ENCODE data around the gene LMBRD1. TPM values are rescaled to one million over a fixed set of nuclear protein-coding genes. Genes with fewer than 3 reads are reported as not detected.
"Not testable (repeated sequence)": the region's sequence is repeated elsewhere in the genome, so short reads cannot be mapped to it uniquely, and the experiment has no call there.

The LMBRD1 gene
- total RNA-seq, 6 donors from 2014 or later, result 24.5 to 104 (median 55.9) TPM

DNA sequence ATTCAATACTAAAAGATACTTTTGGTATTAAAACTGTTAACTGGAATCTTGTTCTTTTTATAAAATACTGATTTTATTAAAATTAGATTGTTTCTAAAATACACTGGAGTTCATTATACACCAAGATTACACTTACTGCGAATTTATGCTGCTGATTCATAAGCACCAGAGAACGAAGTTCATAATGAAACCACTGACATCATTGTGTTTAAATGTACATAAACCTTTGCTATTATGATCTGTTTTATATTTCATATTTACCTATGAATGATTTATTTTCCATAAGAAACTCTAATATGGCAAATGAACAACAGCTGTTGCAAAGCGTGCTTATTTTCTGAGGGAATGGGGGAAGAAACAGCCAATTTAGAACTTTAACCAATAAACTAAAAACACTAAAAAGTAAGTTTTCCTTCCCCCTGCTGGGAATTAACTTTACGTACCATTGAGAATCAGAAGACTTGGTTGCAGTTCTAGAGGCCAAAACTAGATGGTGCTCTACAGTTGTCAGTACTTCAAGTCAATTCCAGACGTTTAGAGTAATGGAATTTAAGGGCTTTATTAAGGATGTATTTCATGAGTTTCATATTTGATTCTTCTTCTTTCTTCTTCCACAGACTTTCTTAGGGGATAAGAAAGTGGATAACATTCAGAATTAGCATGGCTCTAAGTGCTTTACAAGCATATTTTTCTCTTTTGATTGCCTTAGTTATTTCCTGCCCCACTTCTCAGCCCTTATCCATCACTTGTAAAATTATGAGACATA, 38.8 kb upstream of the LMBRD1 start:
- no peaks in the 10 kb centered on the region for H3K9me3 ChIP-seq
- 8 to 11% methylated on average over 5 of the region's 5 CpGs for WGBS, 2 donors
- H3K36me3 ChIP-seq, result no peaks in the 10 kb centered on the region
- peak in 1 of 2 donors; percentile 82 for ATAC-seq (ENCODE audit: low FRiP score in 2 of 2)
- DNase-seq, result no peak
- TF ChIP-seq, protein P1, sequence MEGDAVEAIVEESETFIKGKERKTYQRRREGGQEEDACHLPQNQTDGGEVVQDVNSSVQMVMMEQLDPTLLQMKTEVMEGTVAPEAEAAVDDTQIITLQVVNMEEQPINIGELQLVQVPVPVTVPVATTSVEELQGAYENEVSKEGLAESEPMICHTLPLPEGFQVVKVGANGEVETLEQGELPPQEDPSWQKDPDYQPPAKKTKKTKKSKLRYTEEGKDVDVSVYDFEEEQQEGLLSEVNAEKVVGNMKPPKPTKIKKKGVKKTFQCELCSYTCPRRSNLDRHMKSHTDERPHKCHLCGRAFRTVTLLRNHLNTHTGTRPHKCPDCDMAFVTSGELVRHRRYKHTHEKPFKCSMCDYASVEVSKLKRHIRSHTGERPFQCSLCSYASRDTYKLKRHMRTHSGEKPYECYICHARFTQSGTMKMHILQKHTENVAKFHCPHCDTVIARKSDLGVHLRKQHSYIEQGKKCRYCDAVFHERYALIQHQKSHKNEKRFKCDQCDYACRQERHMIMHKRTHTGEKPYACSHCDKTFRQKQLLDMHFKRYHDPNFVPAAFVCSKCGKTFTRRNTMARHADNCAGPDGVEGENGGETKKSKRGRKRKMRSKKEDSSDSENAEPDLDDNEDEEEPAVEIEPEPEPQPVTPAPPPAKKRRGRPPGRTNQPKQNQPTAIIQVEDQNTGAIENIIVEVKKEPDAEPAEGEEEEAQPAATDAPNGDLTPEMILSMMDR (IDR thresholded peaks at IDR 0.05), result peak; percentile 35 to 61 (median 56)
- TF ChIP-seq POLR2AphosphoS5 (IDR thresholded peaks at IDR 0.05), result no peak
- H3K4me1 ChIP-seq, result no peaks in the 10 kb centered on the region
- H3K4me3 ChIP-seq, result no peak overlapping the region
- H3K27me3 ChIP-seq, result no peaks in the 10 kb centered on the region
- H3K27ac ChIP-seq, result no peak overlapping the region

DNA sequence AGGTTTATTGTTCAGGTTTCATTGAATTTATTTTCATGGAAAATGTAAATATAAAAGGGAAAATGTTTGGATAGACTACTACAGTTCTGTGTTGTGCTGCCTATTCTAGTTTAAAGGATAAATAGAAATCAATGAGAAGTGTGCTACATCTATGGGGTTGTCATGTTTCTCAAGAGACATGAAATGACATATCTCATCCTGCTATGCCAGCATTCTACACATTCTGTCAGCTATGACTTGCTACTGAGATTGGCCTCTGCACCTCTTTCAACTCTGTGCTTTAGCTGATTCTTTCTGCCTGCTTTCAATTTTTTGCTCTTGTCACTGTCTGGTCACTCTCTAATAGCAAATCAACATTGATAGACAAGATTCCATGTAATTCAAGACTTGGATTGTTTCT, 35.7 kb upstream of the LMBRD1 start:
- Histone ChIP-seq H3K4me3 (no peak overlapping the region), H3K4me1 (no peaks in the 10 kb centered on the region), H3K27ac (no peak overlapping the region), H3K27me3 (no peaks in the 10 kb centered on the region), H3K9me3 (no peaks in the 10 kb centered on the region), H3K36me3 (no peaks in the 10 kb centered on the region)
- ATAC-seq (ENCODE audit: low FRiP score in 2 of 2) (no peak), DNase-seq (no peak)
- TF ChIP-seq POLR2AphosphoS5 (IDR thresholded peaks at IDR 0.05) (no peak), POLR2A (IDR thresholded peaks at IDR 0.05) (no peak), EP300 (IDR thresholded peaks at IDR 0.05) (no peak)
- TF ChIP-seq, protein P1 (IDR thresholded peaks at IDR 0.05), result no peak

DNA sequence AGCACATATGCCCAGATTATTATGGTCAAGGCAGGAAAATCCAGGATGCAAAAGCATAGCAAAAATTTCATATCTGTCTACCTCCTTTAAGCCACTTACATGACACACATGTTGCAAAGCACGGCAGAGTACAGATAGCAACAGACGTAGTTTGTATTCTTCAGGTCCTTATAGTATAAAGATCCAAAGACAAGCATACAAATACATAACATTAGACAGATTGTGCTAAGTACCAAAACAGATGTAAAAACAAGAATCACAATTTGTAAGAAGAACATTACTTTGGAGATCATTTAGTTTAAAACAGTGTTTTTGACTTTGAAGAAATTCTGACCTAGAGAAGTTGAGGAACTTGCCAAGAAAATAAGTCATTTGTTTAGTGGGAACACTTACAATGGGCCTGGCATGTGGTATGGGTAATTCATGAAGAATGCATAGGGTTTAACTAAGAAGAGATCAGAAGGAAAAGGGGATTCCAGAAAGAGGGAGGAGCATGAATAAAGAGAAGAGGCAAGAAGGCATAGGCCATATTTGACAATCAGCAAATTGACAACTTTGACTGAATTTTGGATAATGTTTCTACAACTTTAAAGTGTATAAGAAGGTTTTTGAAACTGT, 30.6 kb upstream of the LMBRD1 start:
- Histone ChIP-seq H3K4me1 (no peaks in the 10 kb centered on the region), H3K27me3 (no peaks in the 10 kb centered on the region), H3K4me3 (no peak overlapping the region), H3K36me3 (no peaks in the 10 kb centered on the region), H3K9me3 (no peaks in the 10 kb centered on the region), H3K27ac (no peak overlapping the region)
- ATAC-seq (ENCODE audit: low FRiP score in 2 of 2) (no peak), DNase-seq (no peak)
- WGBS, 2 donors, result 34 to 63% methylated on average over 2 of the region's 2 CpGs
- no peak for TF ChIP-seq EP300 (IDR thresholded peaks at IDR 0.05)
- TF ChIP-seq POLR2AphosphoS5 (IDR thresholded peaks at IDR 0.05), result no peak
- TF ChIP-seq POLR2A (IDR thresholded peaks at IDR 0.05), result no peak
- TF ChIP-seq, protein P1 (IDR thresholded peaks at IDR 0.05), result no peak

DNA sequence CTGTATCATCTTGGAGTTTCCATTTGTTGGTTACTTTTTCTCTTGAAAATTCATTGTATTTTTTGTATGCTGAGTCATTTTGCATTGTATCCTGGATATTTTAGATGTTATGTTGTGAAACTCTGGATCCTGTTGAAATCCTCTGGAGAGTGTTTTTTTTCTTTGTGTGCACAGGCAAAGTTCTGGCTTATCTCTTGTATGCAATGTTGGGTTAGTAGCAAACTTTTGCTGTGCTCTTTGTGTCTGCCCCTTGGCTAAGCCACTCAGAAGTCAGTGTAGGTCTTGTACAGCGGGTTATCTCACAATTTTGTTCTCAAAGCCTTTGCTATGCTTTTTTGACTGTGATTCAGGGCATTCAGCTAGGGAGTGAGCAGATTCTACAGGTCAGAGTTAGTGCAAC, 29.1 kb upstream of the LMBRD1 start:
- WGBS, 2 donors, result 63 to 81% methylated on average over 1 of the region's 1 CpG
- TF ChIP-seq, protein P1 (IDR thresholded peaks at IDR 0.05), result no peak
- TF ChIP-seq POLR2AphosphoS5 (IDR thresholded peaks at IDR 0.05) (no peak), POLR2A (IDR thresholded peaks at IDR 0.05) (no peak), EP300 (IDR thresholded peaks at IDR 0.05) (no peak)
- Histone ChIP-seq H3K27ac (no peak overlapping the region), H3K9me3 (no peaks in the 10 kb centered on the region), H3K36me3 (no peaks in the 10 kb centered on the region), H3K4me3 (no peak overlapping the region), H3K4me1 (no peaks in the 10 kb centered on the region), H3K27me3 (no peaks in the 10 kb centered on the region)
- DNase-seq (no peak), ATAC-seq (ENCODE audit: low FRiP score in 2 of 2) (no peak)

DNA sequence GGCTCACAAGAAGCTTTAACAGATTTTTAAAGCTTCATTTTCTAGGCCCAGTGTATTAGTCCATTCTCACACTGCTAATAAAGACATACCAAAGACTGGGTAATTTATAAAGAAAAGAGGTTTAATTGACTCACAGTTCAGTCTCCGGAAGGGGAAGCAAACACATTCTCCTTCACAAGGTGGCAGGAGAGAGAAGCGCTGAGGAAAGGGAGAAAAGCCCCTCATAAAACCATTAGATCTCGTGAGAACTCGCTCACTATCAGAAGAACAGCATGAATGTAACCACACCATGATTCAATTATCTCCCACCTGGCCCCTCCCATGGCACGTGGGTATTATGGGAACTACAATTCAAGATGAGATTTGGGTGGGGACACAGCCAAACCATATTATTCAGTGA, 27.5 kb upstream of the LMBRD1 start:
- not testable (repeated sequence) for ATAC-seq (ENCODE audit: low FRiP score in 2 of 2); H3K9me3 ChIP-seq; H3K27me3 ChIP-seq; H3K36me3 ChIP-seq; DNase-seq; H3K4me1 ChIP-seq; H3K27ac ChIP-seq; H3K4me3 ChIP-seq
- 79 to 80% methylated on average over 5 of the region's 5 CpGs for WGBS, 2 donors
